ENCODE data around the gene IFNA4.
"Not testable (repeated sequence)": the region's sequence is repeated elsewhere in the genome, so short reads cannot be mapped to it uniquely, and the experiment has no call there.

Gene IFNA4

GRCh38 chr9:21187487-21187886, at the start of gene IFNA4:
TSS of gene IFNA4 (minus strand) at chr9:21187587. CDS start at chr9:21187531, 56 bp downstream.
- not testable (repeated sequence) for DNase-seq

- DNase-seq = not testable (repeated sequence)
Observed at GRCh38 chr9:21236360-21236714, 49.0 kb upstream of the IFNA4 start.

GRCh38 chr9:21235468-21236359, 48.3 kb upstream of the IFNA4 start:
- DNase-seq = not testable (repeated sequence)

- no peak for DNase-seq
Observed at GRCh38 chr9:21234153-21234687, 46.8 kb upstream of the IFNA4 start.

- no peak for DNase-seq
Observed at GRCh38 chr9:21233258-21233657, 45.9 kb upstream of the IFNA4 start.

- no peak for DNase-seq
Observed at GRCh38 chr9:21228122-21228521, 40.7 kb upstream of the IFNA4 start, which contains the start of gene IFNA17. TSS of gene IFNA17 (minus strand) at chr9:21228222. CDS start at chr9:21228173, 49 bp downstream.

GRCh38 chr9:21217211-21217610, 29.8 kb upstream of the IFNA4 start, which contains the start of gene IFNA16:
TSS of gene IFNA16 (minus strand) at chr9:21217311. CDS start at chr9:21217305, 6 bp downstream.
- DNase-seq = not testable (repeated sequence)

- DNase-seq = not testable (repeated sequence)
Observed at GRCh38 chr9:21213411-21214326, 26.3 kb upstream of the IFNA4 start.

GRCh38 chr9:21212160-21212559, 24.8 kb upstream of the IFNA4 start:
- not testable (repeated sequence) for DNase-seq

- DNase-seq = not testable (repeated sequence)
Observed at GRCh38 chr9:21210782-21211181, 23.4 kb upstream of the IFNA4 start.

GRCh38 chr9:21210311-21210710, 22.9 kb upstream of the IFNA4 start:
- DNase-seq = no peak

- not testable (repeated sequence) for DNase-seq
Observed at GRCh38 chr9:21207043-21207442, 19.7 kb upstream of the IFNA4 start, which contains the start of gene IFNA10. TSS of gene IFNA10 (minus strand) at chr9:21207143. CDS start at chr9:21207097, 46 bp downstream.

- DNase-seq = no peak
Observed at GRCh38 chr9:21205204-21205603, 17.8 kb upstream of the IFNA4 start.

GRCh38 chr9:21202105-21202504, 14.7 kb upstream of the IFNA4 start, which contains the start of gene IFNA7:
TSS of gene IFNA7 (minus strand) at chr9:21202205. CDS start at chr9:21202165, 40 bp downstream.
- not testable (repeated sequence) for DNase-seq

GRCh38 chr9:21194867-21195776, 7.7 kb upstream of the IFNA4 start:
- DNase-seq = not testable (repeated sequence)

GRCh38 chr9:21182810-21183736, 4.3 kb downstream of the IFNA4 start:
- DNase-seq = not testable (repeated sequence)

- no peak for DNase-seq
Observed at GRCh38 chr9:21174671-21175070, 12.7 kb downstream of the IFNA4 start.

- DNase-seq = no peak
Observed at GRCh38 chr9:21172156-21172555, 15.2 kb downstream of the IFNA4 start.

GRCh38 chr9:21171351-21171750, 16.0 kb downstream of the IFNA4 start:
- DNase-seq = no peak

- DNase-seq = not testable (repeated sequence)
Observed at GRCh38 chr9:21166560-21166959, 20.8 kb downstream of the IFNA4 start, which contains the start of gene IFNA21. TSS of gene IFNA21 (minus strand) at chr9:21166660. CDS start at chr9:21166612, 48 bp downstream.
